Measurements from ENCODE around the gene SYNDIG1.

DNA sequence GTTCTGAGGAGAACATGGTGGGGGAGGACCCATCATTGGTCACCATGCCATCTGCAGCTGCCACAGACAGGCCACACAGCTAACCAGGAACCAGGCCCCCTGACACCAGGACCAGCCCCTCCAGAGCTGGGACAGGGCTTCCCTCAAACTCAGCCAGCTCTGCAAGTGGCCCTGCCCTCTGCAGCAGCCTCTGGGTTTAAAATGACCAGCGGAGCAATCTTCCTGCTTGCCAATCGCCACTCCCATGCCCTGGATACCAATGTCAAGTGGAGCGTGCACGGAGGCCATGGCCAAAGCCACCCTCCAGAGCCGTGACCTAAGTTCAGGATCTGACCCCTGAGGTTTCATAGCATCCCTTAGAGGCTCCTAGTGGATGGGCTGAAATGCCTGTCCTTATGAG is 199.4 kb downstream of the SYNDIG1 start:
- TF ChIP-seq CTCF (IDR thresholded peaks at IDR 0.05), result no peak
- no peak for TF ChIP-seq EP300 (IDR thresholded peaks at IDR 0.05)

All from tibial nerve (tissue), 4 donors.